Choroid plexus epithelial cell (primary cell): ENCODE measurements around the gene ZNF280D.

ENCODE experiments used
- DNase-seq: peaks from one replicate; pipeline ENCODE4 v3.0.0-alpha.2; 2010; ENCODE audit warnings: low read depth
- H3K4me3 ChIP-seq: 2 replicates; pipeline ENCODE4 v1.5.1; 2011; ENCODE audit warnings: low read depth, mild to moderate bottlenecking, control low read depth, low read length, moderate library complexity
- CTCF ChIP-seq: conservative IDR thresholded peaks from 2 replicates; pipeline ENCODE4 v1.5.1; 2011; ENCODE audit warnings: low read depth, mild to moderate bottlenecking, control low read depth, inconsistent platforms, low read length, moderate library complexity

ZNF280D gene

DNA sequence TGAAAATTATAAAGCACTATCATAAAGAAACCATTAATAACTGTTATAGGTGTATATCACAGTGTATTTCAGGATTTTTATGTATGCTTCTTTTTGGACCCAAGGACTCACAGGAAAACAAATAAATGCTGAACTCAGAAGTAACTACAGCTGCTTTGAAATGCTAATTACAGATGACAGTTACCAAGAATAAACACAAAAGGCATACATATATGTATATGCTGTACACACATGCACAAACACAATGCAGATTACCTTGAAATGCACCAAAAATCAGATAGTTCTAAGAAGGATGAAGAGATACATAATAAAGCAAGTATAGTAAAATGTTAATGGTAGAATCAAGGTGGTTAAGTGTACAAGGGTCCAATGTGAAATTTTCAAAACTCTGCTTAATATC is 52.2 kb downstream of the ZNF280D start:
- no peak overlapping the region for H3K4me3 ChIP-seq
- no peak for DNase-seq
- no peak for TF ChIP-seq CTCF

DNA sequence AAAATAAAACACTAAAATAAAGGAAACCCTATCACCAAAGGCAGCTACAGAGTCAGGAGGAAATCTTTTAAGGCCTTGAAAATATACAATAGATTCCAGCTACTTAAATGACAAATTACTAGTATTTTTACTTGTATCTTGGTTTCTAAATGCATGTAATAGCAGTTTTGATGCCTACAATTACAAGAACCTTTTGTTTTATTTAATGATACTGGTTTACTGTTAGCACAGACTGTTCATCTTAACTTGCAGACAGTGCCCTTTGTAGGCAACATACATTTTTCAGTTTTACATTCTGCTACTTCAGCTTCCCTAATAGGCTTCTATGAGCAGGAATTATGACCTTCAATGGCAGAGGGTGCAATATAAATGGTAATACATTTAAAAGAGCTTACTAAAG is 54.1 kb downstream of the ZNF280D start:
- TF ChIP-seq CTCF: no peak
- DNase-seq: no peak
- H3K4me3 ChIP-seq: no peak overlapping the region

DNA sequence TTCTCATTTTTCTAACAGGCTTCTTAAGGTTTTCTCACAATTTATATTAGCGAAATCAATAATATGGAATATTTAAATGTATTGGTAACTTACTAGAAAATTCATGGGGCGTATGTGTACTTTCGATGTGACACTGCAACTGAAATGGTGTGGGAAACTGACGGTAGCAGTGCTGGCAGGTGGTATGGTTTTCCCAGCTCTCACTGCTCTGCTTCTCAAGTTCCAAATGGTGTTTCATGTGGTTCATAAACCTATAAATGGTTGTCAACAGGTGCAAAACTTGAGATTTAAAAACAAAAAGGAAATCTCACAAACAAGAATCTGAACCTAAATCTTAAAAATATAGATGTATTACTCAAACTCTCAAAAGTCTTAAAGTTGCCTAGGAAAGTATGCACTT is 54.7 kb downstream of the ZNF280D start:
- no peak overlapping the region for H3K4me3 ChIP-seq
- no peak for DNase-seq
- TF ChIP-seq CTCF: no peak

GRCh38 chr15:56677271-56677670 is 56.0 kb downstream of the ZNF280D start:
- no peak for TF ChIP-seq CTCF
- H3K4me3 ChIP-seq: no peak overlapping the region
- no peak for DNase-seq

- no peak for TF ChIP-seq CTCF
- no peak overlapping the region for H3K4me3 ChIP-seq
- no peak for DNase-seq
These were observed 57.4 kb downstream of the ZNF280D start for GRCh38 chr15:56675930-56676329.

- no peak for TF ChIP-seq CTCF
- DNase-seq: no peak
- no peak overlapping the region for H3K4me3 ChIP-seq
These were observed 58.5 kb downstream of the ZNF280D start for GRCh38 chr15:56674857-56675256.

DNA sequence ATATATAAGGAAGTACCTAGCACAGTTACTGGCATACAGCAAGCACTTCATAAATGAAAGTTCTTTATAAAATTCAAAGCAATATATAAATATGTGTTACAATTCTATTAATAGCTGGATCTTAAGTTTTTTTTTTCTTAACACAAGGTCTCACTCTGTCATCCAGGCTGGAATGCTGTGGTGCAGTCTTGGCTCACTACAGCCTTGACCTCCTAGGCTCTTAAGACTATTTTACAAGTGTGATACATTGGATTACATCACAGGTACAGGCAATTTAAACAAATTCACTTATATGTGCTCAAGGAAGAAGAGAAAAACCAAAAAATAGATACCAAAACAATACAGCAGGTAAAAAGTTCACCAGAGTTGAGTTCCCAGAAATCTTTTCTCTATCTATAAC is 60.6 kb downstream of the ZNF280D start:
- DNase-seq: peak; percentile 94
- H3K4me3 ChIP-seq: no peak overlapping the region
- no peak for TF ChIP-seq CTCF
